Sigmoid colon (tissue), 4 donors: ENCODE data around the gene SV2B.

Source experiments
- CTCF ChIP-seq, 4 experiments: fragments of 450-650 bp in 3 of 4; fragments of 200-600 bp in 1 of 4; IDR thresholded peaks; one replicate each; pipeline ENCODE4 v1.5.1; 2016 to 2019; ENCODE audit warnings: antibody characterized with exemption in 4 of 4, mild to moderate bottlenecking in 3 of 4, moderate library complexity in 2 of 4
- POLR2A ChIP-seq, 2 donors: fragments of 450-650 bp; IDR thresholded peaks; one replicate each; pipeline ENCODE4 v1.6.1; 2016; ENCODE audit warnings: antibody characterized with exemption in 2 of 2, mild to moderate bottlenecking in 2 of 2, moderate library complexity in 2 of 2
- POLR2AphosphoS5 ChIP-seq, 4 donors: sonication (generic); formaldehyde crosslinking; IDR thresholded peaks; one replicate each; pipeline ENCODE4 v1.6.1; 2017; ENCODE audit warnings: antibody characterized with exemption in 4 of 4

DNA sequence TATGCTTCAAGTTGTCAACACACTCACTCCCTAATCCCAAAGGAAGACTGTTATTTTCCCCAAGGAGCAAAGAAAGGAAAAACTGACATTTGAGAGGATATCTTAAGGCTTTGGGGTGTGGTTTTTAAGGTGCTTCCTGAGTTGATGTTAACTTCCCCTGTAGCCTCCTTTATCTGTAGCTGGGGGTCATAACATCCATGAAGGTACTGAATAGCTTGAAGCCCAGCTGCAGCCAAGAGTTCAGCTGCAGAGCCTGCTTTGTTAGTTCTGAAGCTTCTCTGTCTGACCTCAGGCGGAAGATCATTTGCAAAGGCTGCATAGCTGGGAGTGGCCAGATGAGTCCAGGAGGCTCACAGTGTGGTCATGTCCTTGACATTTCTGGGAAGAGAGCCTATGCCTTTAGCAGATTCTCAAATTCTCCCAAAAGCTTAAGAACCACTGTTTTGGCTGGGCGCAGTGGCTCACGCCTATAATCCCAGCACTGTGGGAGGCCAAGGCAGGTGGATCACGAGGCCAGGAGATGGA, 165.4 kb downstream of the SV2B start:
- no peak for TF ChIP-seq CTCF (IDR thresholded peaks at IDR 0.05)
- TF ChIP-seq POLR2A (IDR thresholded peaks at IDR 0.05), result no peak
- TF ChIP-seq POLR2AphosphoS5 (IDR thresholded peaks at IDR 0.05), result no peak
